ENCODE results near the gene ATG7. TPM values are rescaled to one million over a fixed set of nuclear protein-coding genes. Genes with fewer than 3 reads are reported as not detected.

ATG7 gene
- total RNA-seq, 1 experiment from 2014 or later = 36.0 TPM

DNA sequence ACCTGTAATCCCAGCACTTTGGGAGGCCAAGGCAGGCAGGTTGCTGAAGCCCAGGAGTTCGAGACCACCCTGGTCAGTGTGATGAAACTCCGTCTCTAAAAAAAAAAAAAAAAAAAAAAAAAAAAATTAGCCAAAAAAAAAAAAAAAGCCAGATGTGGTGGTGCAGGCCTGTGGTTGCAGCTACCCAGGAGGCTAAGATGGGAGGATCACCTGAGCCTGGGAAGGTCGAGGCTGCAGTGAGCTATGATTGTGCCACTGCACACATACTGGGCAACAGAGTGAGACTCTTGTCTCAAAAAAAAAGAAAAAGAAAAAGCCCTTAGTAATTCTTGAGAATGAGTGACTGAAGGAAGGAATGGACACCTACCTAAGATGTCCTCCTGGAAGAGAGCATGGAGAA is 266.4 kb downstream of the ATG7 start:
- Histone ChIP-seq H3K27ac (ENCODE audit: low read length) (0 out of 2 replicates have a peak overlapping the region, but pooled peaks have one; percentile 39), H3K36me3 (ENCODE audit: control insufficient read depth, insufficient read depth, low read length) (no peaks in the 10 kb centered on the region), H3K4me3 (ENCODE audit: low read depth in 2 of 2, low read length in 2 of 2) (no peak overlapping the region), H3K9me3 (ENCODE audit: control insufficient read depth, insufficient read depth, low read depth, low read length) (no peaks in the 10 kb centered on the region), H3K27me3 (ENCODE audit: control insufficient read depth, insufficient read depth, low read length) (no peaks in the 10 kb centered on the region), H3K4me1 (ENCODE audit: control insufficient read depth, insufficient read depth, low read length) (peaks cover 8% of the 10 kb centered on the region)
- BruUV-seq (replicated peaks) = no TSS peak
- ChIA-PET CTCF (interaction anchor here (0.6 to 0.8 kb wide), 3 partner anchors 13 to 159 kb away, joined by 3 to 4 read pairs (median 3); no protein-coding TSS in a partner anchor), POLR2A (interaction anchor here (0.7 to 1.2 kb wide), 2 partner anchors 29 to 417 kb away, joined by 3 to 10 read pairs; no protein-coding TSS in a partner anchor)
- in situ Hi-C loops (cut with HindIII; ENCODE audit: low pct_unique_long_range_greater_than_20kb, low sequenced_read_pairs) (no loop called here), intact Hi-C loops (cut with micrococcal nuclease; ENCODE audit: unreplicated experiment) (no loop called here)
- no peak for TF ChIP-seq TCF7L2 (IDR thresholded peaks at IDR 0.05; ENCODE audit: low read depth, low read length)
- TF ChIP-seq, protein P1, sequence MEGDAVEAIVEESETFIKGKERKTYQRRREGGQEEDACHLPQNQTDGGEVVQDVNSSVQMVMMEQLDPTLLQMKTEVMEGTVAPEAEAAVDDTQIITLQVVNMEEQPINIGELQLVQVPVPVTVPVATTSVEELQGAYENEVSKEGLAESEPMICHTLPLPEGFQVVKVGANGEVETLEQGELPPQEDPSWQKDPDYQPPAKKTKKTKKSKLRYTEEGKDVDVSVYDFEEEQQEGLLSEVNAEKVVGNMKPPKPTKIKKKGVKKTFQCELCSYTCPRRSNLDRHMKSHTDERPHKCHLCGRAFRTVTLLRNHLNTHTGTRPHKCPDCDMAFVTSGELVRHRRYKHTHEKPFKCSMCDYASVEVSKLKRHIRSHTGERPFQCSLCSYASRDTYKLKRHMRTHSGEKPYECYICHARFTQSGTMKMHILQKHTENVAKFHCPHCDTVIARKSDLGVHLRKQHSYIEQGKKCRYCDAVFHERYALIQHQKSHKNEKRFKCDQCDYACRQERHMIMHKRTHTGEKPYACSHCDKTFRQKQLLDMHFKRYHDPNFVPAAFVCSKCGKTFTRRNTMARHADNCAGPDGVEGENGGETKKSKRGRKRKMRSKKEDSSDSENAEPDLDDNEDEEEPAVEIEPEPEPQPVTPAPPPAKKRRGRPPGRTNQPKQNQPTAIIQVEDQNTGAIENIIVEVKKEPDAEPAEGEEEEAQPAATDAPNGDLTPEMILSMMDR (IDR thresholded peaks at IDR 0.05) = no peak
- no peak for TF ChIP-seq POLR2AphosphoS5 (IDR thresholded peaks at IDR 0.05; ENCODE audit: low read depth, low read length)
- TF ChIP-seq, protein P2, sequence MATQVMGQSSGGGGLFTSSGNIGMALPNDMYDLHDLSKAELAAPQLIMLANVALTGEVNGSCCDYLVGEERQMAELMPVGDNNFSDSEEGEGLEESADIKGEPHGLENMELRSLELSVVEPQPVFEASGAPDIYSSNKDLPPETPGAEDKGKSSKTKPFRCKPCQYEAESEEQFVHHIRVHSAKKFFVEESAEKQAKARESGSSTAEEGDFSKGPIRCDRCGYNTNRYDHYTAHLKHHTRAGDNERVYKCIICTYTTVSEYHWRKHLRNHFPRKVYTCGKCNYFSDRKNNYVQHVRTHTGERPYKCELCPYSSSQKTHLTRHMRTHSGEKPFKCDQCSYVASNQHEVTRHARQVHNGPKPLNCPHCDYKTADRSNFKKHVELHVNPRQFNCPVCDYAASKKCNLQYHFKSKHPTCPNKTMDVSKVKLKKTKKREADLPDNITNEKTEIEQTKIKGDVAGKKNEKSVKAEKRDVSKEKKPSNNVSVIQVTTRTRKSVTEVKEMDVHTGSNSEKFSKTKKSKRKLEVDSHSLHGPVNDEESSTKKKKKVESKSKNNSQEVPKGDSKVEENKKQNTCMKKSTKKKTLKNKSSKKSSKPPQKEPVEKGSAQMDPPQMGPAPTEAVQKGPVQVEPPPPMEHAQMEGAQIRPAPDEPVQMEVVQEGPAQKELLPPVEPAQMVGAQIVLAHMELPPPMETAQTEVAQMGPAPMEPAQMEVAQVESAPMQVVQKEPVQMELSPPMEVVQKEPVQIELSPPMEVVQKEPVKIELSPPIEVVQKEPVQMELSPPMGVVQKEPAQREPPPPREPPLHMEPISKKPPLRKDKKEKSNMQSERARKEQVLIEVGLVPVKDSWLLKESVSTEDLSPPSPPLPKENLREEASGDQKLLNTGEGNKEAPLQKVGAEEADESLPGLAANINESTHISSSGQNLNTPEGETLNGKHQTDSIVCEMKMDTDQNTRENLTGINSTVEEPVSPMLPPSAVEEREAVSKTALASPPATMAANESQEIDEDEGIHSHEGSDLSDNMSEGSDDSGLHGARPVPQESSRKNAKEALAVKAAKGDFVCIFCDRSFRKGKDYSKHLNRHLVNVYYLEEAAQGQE (IDR thresholded peaks at IDR 0.05; ENCODE audit: insufficient read depth in 1 of 2, low read depth in 2 of 2, low read length in 1 of 2) = no peak
- no peak for TF ChIP-seq SIN3A (IDR thresholded peaks at IDR 0.05; ENCODE audit: borderline replicate concordance, insufficient read depth, low read depth, low read length)
- ATAC-seq = no peak
- DNase-seq (ENCODE audit: low read depth, low spot score) = no peak

DNA sequence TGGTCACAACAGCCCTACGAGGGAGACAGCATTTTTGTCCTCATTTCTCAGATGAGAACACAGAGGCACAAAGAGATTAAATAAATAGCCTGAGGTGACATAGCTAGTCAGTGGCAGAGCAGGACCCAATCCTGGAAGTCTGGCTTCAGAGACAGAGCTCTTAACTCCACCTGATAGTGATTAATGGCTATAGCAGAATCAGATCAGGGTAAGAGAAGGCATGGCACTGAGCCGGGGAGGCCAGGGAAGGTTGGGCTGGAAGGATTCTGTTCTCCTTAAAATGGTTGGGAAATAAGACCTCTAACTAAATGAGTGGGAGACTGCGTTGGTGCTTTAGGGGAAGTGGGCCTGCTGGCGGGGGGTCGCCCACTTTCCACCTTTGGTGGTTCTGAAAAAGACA is 267.0 kb downstream of the ATG7 start:
- DNase-seq (ENCODE audit: low read depth, low spot score) = no peak
- H3K4me1 ChIP-seq (ENCODE audit: control insufficient read depth, insufficient read depth, low read length) = peaks cover 8% of the 10 kb centered on the region
- H3K4me3 ChIP-seq (ENCODE audit: low read depth in 2 of 2, low read length in 2 of 2) = no peak overlapping the region
- CTCF ChIA-PET = interaction anchor here (0.6 to 0.8 kb wide), 2 partner anchors 13 to 160 kb away, joined by 3 read pairs; no protein-coding TSS in a partner anchor
- no TSS peak for BruUV-seq (replicated peaks)
- TF ChIP-seq, protein P1 (IDR thresholded peaks at IDR 0.05) = no peak
- TF ChIP-seq TCF7L2 (IDR thresholded peaks at IDR 0.05; ENCODE audit: low read depth, low read length) (no peak), POLR2AphosphoS5 (IDR thresholded peaks at IDR 0.05; ENCODE audit: low read depth, low read length) (no peak), SIN3A (IDR thresholded peaks at IDR 0.05; ENCODE audit: borderline replicate concordance, insufficient read depth, low read depth, low read length) (no peak)
- TF ChIP-seq, protein P2 (IDR thresholded peaks at IDR 0.05; ENCODE audit: insufficient read depth in 1 of 2, low read depth in 2 of 2, low read length in 1 of 2) = no peak
- no peaks in the 10 kb centered on the region for H3K36me3 ChIP-seq (ENCODE audit: control insufficient read depth, insufficient read depth, low read length)
- H3K27ac ChIP-seq (ENCODE audit: low read length) = 0 out of 2 replicates have a peak overlapping the region, but pooled peaks have one; percentile 12
- intact Hi-C loops (cut with micrococcal nuclease; ENCODE audit: unreplicated experiment) = no loop called here
- POLR2A ChIA-PET = interaction anchor here (0.7 to 1.2 kb wide), 2 partner anchors 30 to 417 kb away, joined by 3 to 10 read pairs; no protein-coding TSS in a partner anchor
- H3K27me3 ChIP-seq (ENCODE audit: control insufficient read depth, insufficient read depth, low read length) = no peaks in the 10 kb centered on the region
- H3K9me3 ChIP-seq (ENCODE audit: control insufficient read depth, insufficient read depth, low read depth, low read length) = no peaks in the 10 kb centered on the region
- in situ Hi-C loops (cut with HindIII; ENCODE audit: low pct_unique_long_range_greater_than_20kb, low sequenced_read_pairs) = no loop called here
- no peak for ATAC-seq
